Tibial artery (tissue), 4 donors: Measurements from ENCODE around the gene ZNF432.
A peak's percentile ranks its signal among the peaks of the same experiment; 100 is the strongest.
"Not testable (repeated sequence)": the region's sequence is repeated elsewhere in the genome, so short reads cannot be mapped to it uniquely, and the experiment has no call there.

Source experiments
- DNase-seq, 2 donors: peaks; one replicate each; pipeline ENCODE4 v3.0.0-alpha.2; 2019
- H3K27ac ChIP-seq, 2 donors: fragments of 200-600 bp; sonication (generic) in 1 of 2; 1 replicate in 1 of 2; 2 replicates in 1 of 2; pipeline ENCODE4 v1.5.1; 2018 to 2019; ENCODE audit warnings: mild to moderate bottlenecking in 1 of 2
- H3K27me3 ChIP-seq, 2 donors: fragments of 200-600 bp; sonication (generic) in 1 of 2; one replicate each; pipeline versions ENCODE4 v1.5.1 to v1.6.0; 2016 to 2019
- H3K36me3 ChIP-seq, 3 donors: fragments of 200-600 bp; sonication (generic) in 2 of 3; one replicate each; pipeline ENCODE4 v1.5.1; 2016 to 2019; ENCODE audit warnings: mild to moderate bottlenecking in 2 of 3
- H3K4me1 ChIP-seq, 4 donors: fragments of 200-600 bp; sonication (generic) in 2 of 4; 1 replicate in 3 of 4; 2 replicates in 1 of 4; pipeline ENCODE4 v1.5.1; 2016 to 2019
- H3K4me3 ChIP-seq, 2 donors: fragments of 200-600 bp; sonication (generic) in 1 of 2; 1 replicate in 1 of 2; 2 replicates in 1 of 2; pipeline ENCODE4 v1.5.1; 2018 to 2019; ENCODE audit warnings: mild to moderate bottlenecking in 2 of 2
- H3K9me3 ChIP-seq, 3 donors: fragments of 200-600 bp; sonication (generic) in 1 of 3; one replicate each; pipeline ENCODE4 v1.5.1; 2016 to 2019
- intact Hi-C: fragments of 100-400 bp; cut with DNase I; formaldehyde crosslinking; loops from one replicate; pipeline ENCODE4 v1.15.0; 2023; ENCODE audit warnings: low total_unique reads
- TF ChIP-seq, protein P1 (sequence below), 2 experiments: fragments of 200-600 bp in 1 of 2; fragments of 450-650 bp in 1 of 2; IDR thresholded peaks; one replicate each; pipeline ENCODE4 v1.5.1; 2017 to 2019; ENCODE audit warnings: antibody characterized with exemption in 2 of 2, mild to moderate bottlenecking in 1 of 2, moderate library complexity in 1 of 2

Gene ZNF432

GRCh38 chr19:52039169-52039568 lies 9.5 kb downstream of the ZNF432 start:
- intact Hi-C loops: no loop called here
- H3K27me3 ChIP-seq: no peaks in the 10 kb centered on the region
- H3K27ac ChIP-seq: no peak overlapping the region
- peaks cover 92 to 94% (median 93%) of the 10 kb centered on the region in 3 donors for H3K36me3 ChIP-seq
- no peaks in the 10 kb centered on the region for H3K4me1 ChIP-seq
- DNase-seq: no peak
- H3K9me3 ChIP-seq: peaks cover 8 to 91% (median 66%) of the 10 kb centered on the region in 3 donors
- no peak overlapping the region for H3K4me3 ChIP-seq
- TF ChIP-seq, protein P1, sequence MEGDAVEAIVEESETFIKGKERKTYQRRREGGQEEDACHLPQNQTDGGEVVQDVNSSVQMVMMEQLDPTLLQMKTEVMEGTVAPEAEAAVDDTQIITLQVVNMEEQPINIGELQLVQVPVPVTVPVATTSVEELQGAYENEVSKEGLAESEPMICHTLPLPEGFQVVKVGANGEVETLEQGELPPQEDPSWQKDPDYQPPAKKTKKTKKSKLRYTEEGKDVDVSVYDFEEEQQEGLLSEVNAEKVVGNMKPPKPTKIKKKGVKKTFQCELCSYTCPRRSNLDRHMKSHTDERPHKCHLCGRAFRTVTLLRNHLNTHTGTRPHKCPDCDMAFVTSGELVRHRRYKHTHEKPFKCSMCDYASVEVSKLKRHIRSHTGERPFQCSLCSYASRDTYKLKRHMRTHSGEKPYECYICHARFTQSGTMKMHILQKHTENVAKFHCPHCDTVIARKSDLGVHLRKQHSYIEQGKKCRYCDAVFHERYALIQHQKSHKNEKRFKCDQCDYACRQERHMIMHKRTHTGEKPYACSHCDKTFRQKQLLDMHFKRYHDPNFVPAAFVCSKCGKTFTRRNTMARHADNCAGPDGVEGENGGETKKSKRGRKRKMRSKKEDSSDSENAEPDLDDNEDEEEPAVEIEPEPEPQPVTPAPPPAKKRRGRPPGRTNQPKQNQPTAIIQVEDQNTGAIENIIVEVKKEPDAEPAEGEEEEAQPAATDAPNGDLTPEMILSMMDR (IDR thresholded peaks at IDR 0.05): no peak

DNA sequence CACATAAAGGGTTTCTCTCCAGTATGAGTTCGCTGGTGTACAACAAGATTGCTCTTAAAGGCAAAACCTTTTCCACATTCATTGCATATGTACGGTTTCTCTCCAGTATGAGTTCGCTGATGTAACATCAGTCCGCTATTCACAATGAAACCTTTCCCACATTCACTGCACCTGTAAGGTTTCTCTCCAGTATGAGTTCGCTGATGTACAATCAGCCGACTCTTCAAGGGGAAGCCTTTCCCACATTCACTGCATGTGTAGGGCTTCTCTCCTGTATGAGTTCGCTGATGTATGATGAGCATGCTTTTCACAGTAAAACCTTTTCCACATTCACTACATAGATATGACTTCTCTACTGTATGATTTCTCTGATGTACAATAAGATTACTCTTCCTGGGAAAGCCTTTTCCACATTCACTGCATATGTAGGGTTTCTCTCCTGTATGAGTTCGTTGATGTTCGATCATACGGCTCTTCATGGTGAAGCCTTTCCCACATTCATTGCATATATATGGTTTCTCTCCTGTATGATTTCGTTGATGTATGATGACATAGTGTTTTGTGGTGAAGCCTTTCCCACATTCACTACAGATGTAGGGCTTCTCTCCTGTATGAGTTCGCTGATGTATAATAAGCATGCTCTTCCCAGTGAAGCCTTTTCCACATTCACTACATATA lies 14.4 kb downstream of the ZNF432 start:
- Histone ChIP-seq H3K4me1 (no peaks in the 10 kb centered on the region), H3K4me3 (no peak overlapping the region), H3K27me3 (no peaks in the 10 kb centered on the region), H3K9me3 (peaks cover 16 to 94% (median 81%) of the 10 kb centered on the region in 3 donors), H3K27ac (no peak overlapping the region), H3K36me3 (peaks cover 71 to 81% (median 81%) of the 10 kb centered on the region in 3 donors)
- intact Hi-C loops: no loop called here
- DNase-seq: no peak
- TF ChIP-seq, protein P1 (IDR thresholded peaks at IDR 0.05): no peak

GRCh38 chr19:52028780-52029123 lies 19.9 kb downstream of the ZNF432 start:
- Histone ChIP-seq H3K9me3 (peaks cover 7 to 72% (median 40%) of the 10 kb centered on the region in 3 donors), H3K36me3 (peaks cover 45 to 60% (median 54%) of the 10 kb centered on the region in 3 donors), H3K4me3 (peak overlapping the region; percentile 79 to 87), H3K4me1 (peaks cover 0 to 12% (median 10%) of the 10 kb centered on the region in 4 donors), H3K27me3 (no peaks in the 10 kb centered on the region), H3K27ac (peak overlapping the region; percentile 93 to 94)
- DNase-seq: no peak
- TF ChIP-seq, protein P1 (IDR thresholded peaks at IDR 0.05): no peak
- intact Hi-C loops: no loop called here

GRCh38 chr19:52028027-52028779 lies 20.4 kb downstream of the ZNF432 start, which contains the start of gene ZNF614:
ZNF614 (minus strand) TSS chr19:52028379; CDS start chr19:52025745, 2,634 bp downstream.
- H3K27me3 ChIP-seq: no peaks in the 10 kb centered on the region
- H3K27ac ChIP-seq: peak within 1 kb of the TSS; percentile 93 to 94
- H3K4me3 ChIP-seq: peak within 1 kb of the TSS; percentile 79 to 87
- peaks cover 3 to 72% (median 40%) of the 10 kb centered on the region in 3 donors for H3K9me3 ChIP-seq
- peak; percentile 85 to 92 for DNase-seq
- TF ChIP-seq, protein P1 (IDR thresholded peaks at IDR 0.05): no peak
- peaks cover 0 to 12% (median 10%) of the 10 kb centered on the region in 4 donors for H3K4me1 ChIP-seq
- H3K36me3 ChIP-seq: peaks cover 48 to 60% (median 54%) of the 10 kb centered on the region in 3 donors
- intact Hi-C loops: no loop called here

- H3K27ac ChIP-seq, intact Hi-C loops, DNase-seq, H3K4me3 ChIP-seq, H3K27me3 ChIP-seq: not testable (repeated sequence)
- Histone ChIP-seq H3K9me3 (peaks cover 3 to 70% (median 37%) of the 10 kb centered on the region in 3 donors), H3K36me3 (peaks cover 53 to 58% (median 56%) of the 10 kb centered on the region in 3 donors), H3K4me1 (peaks cover 0 to 12% (median 10%) of the 10 kb centered on the region in 4 donors)
Observed at GRCh38 chr19:52026255-52026990, 22.2 kb downstream of the ZNF432 start.

- H3K4me3 ChIP-seq: not testable (repeated sequence)
Observed at GRCh38 chr19:52024478-52024877, 24.2 kb downstream of the ZNF432 start.

More at GRCh38 chr19:52024478-52024877, 24.2 kb downstream of the ZNF432 start:
- peaks cover 4 to 73% (median 48%) of the 10 kb centered on the region in 3 donors for H3K9me3 ChIP-seq
- intact Hi-C loops, H3K27ac ChIP-seq, H3K27me3 ChIP-seq, DNase-seq: not testable (repeated sequence)
- H3K36me3 ChIP-seq: peaks cover 70 to 75% (median 71%) of the 10 kb centered on the region in 3 donors
- peaks cover 0 to 12% (median 10%) of the 10 kb centered on the region in 4 donors for H3K4me1 ChIP-seq
